ENCODE data around the gene SIL1.
"Not testable (repeated sequence)": the region's sequence is repeated elsewhere in the genome, so short reads cannot be mapped to it uniquely, and the experiment has no call there.

Gene SIL1

DNA sequence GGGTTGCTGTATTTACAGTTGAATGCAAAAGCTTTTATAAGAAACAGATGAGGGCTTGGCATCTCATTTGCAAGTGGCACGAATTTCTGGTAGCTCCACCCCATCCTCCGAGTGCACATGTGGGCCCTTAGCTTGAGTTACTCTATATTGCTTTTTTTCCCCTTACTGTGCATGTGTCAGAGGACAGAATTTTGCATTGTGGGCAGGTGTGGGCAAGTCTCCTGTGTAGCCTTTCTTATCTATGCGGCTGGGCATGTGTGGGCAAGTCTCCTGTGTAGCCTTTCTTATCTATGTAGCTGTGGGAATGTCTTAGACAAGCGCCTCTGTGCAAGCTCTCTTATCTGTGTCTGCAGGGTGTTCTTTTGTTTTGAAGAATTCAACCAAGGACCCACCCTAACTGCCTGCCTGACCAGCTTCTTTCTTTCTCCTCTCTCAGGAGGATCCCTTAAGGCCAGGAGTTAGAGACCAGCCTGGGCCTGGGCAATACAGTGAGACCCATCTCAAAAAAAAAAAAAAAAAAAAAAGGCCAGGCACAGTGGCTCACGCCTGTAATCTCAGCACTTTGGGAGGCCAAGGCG is 34.1 kb upstream of the SIL1 start:
- H3K4me3 ChIP-seq (replicated peaks in 1 of 2; ENCODE audit: low read depth in 2 of 2, low read length in 2 of 2), result no peak overlapping the region
- TF ChIP-seq, protein P1, sequence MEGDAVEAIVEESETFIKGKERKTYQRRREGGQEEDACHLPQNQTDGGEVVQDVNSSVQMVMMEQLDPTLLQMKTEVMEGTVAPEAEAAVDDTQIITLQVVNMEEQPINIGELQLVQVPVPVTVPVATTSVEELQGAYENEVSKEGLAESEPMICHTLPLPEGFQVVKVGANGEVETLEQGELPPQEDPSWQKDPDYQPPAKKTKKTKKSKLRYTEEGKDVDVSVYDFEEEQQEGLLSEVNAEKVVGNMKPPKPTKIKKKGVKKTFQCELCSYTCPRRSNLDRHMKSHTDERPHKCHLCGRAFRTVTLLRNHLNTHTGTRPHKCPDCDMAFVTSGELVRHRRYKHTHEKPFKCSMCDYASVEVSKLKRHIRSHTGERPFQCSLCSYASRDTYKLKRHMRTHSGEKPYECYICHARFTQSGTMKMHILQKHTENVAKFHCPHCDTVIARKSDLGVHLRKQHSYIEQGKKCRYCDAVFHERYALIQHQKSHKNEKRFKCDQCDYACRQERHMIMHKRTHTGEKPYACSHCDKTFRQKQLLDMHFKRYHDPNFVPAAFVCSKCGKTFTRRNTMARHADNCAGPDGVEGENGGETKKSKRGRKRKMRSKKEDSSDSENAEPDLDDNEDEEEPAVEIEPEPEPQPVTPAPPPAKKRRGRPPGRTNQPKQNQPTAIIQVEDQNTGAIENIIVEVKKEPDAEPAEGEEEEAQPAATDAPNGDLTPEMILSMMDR (IDR thresholded peaks at IDR 0.05; ENCODE audit: low read depth, low read length), result no peak
- no peak for DNase-seq (ENCODE audit: low read depth in 2 of 2)

DNA sequence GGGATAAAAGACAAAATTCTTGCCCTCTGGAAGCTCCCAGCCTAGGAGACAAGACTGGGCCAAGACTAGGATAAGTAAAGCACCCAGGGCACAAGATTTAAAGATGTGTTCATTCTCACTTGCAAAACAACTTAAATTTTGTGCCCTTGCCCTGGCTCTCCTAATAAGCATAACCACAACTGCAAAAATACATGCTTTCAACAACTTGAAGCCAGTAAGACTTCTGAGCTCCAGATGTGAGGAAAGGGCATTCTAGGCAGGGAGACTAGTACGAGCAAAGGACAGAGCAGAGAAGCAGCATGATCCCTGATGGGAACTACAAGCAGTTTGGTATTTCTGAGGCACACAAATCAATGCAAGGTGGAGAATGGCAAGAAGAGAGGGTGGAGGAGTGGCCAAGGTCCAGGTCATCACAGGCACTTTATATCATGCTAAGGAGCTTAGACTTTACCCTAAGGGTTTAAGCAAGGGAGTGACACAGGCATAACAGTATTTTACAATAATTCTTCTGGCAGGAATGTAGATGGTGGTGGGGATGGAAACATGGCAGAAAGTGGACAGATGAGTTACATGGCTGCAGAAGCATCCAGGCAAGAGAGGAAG is 30.1 kb upstream of the SIL1 start:
- no peak for DNase-seq (ENCODE audit: low read depth in 2 of 2)

DNA sequence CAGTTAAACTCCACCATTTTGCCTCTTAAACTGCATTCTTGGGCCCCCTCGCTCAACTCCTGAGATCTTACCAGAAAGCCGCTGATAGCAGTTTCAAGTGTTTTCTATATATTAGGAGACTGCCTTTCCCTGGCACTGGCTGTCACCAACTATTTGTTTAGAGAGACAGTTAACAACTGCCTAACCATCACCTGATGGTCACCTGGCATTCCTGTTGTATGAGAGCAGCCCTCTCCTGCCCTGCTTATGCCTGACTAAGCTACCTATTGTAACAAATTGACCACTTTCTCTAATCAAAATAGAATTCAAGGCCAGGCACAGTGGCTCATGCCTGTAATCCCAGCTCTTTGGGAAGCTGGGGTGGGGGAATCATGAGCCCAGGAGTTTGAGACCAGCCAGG is 28.0 kb upstream of the SIL1 start:
- H3K4me3 ChIP-seq (replicated peaks in 1 of 2; ENCODE audit: low read depth in 2 of 2, low read length in 2 of 2), result no peak overlapping the region
- TF ChIP-seq, protein P1 (IDR thresholded peaks at IDR 0.05; ENCODE audit: low read depth, low read length), result no peak
- DNase-seq (ENCODE audit: low read depth in 2 of 2), result no peak

More for the DNA sequence above, 30.1 kb upstream of the SIL1 start:
- TF ChIP-seq, protein P1 (IDR thresholded peaks at IDR 0.05; ENCODE audit: low read depth, low read length), result no peak
- H3K4me3 ChIP-seq (replicated peaks in 1 of 2; ENCODE audit: low read depth in 2 of 2, low read length in 2 of 2), result no peak overlapping the region

DNA sequence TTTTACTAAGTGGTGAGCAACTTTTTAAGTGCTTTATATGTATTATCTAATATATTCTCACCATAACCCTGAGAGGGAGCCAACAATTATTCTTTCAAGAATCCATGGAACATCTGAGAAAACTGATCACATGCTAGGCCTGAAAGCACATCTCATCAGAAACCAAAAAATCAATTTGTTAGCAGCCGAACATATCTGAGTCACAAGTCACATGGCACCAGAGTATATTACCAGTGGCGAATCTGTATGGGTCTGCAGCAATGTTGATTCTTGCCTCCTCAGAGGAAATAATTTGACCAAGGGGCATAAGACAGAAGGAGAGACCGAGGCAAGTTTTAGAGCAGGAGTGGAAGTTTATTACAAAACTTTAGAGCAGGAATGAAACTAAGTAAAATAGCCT is 25.3 kb upstream of the SIL1 start:
- TF ChIP-seq, protein P1 (IDR thresholded peaks at IDR 0.05; ENCODE audit: low read depth, low read length), result no peak
- DNase-seq (ENCODE audit: low read depth in 2 of 2), result no peak
- no peak overlapping the region for H3K4me3 ChIP-seq (replicated peaks in 1 of 2; ENCODE audit: low read depth in 2 of 2, low read length in 2 of 2)

DNA sequence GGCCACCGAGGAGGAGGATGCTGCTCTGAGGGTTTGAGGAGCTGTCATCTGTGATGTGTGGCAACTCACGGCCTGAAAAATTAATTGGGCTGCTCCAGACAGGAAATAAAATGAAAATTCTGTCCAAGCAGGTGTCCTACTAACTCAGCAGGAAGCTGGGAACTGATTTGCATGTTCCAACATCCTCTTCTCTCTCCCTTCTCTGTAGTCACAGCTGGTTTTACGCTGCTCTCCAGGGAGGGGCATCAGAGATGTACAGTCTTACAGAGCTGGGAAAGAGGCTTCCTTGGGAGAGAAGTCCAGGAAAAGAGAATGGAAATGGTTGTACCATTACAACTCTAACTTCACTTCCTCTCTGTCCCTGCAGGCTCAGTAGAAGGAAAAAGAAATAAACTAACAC is 24.2 kb upstream of the SIL1 start:
- DNase-seq (ENCODE audit: low read depth in 2 of 2), result no peak
- H3K4me3 ChIP-seq (replicated peaks in 1 of 2; ENCODE audit: low read depth in 2 of 2, low read length in 2 of 2), result no peak overlapping the region
- TF ChIP-seq, protein P1 (IDR thresholded peaks at IDR 0.05; ENCODE audit: low read depth, low read length), result no peak

DNA sequence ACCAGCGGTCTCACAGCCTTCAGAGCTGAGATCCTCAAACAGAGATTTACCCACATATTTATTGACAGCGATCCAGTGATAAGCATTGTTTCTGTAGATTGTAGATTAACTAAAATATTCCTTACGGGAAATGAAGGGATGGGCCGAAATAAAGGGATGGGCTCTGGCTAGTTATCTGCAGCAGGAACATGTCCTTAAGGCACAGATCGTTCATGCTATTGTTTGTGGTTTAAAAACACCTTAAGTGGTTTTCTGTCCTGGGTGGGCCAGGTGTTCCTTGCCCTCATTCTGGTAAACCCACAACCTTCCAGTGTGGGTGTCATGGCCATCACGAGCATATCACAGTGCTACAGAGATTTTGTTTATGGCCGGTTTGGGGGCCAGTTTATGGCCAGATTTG is 19.9 kb upstream of the SIL1 start:
- H3K4me3 ChIP-seq (replicated peaks in 1 of 2; ENCODE audit: low read depth in 2 of 2, low read length in 2 of 2), result not testable (repeated sequence)

DNA sequence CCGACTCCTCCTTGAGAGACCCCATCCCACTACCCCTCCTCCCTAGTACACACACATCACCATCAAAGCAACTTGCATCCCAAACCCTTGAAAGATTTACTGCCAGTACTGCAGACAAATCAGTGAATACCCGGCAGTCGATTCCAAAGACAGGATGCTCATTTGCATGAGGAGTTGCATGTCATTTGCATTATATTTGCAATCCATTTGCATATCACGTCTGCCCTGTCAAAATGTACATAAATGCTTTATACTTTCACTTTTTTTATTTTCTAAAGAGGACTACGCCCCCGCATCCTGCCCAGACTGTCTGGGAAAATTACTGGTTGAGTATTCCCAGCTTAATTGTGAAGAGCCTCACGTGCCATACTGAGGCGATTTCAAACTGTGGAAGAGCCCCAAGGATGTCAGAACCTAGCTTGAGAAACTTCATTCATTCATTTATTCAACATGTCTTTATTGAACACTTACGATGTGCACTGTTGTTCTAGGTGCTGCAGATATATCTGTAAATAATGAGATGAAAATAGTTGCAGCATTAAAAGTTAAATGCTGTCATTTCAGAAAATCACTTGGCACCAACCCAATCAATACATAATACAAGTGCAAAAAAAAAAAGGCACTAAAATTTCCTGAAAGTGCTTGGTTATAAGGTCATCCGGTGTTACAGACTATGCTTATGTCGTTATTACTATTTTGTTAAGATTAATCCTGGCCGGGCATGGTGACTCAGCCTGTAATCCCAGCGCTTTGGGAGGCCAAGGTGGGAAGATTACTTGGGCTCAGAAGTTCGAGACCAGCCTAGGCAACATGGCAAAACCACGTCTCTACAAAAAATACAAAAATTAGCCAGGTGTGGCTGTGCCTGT is 17.2 kb upstream of the SIL1 start:
- DNase-seq (ENCODE audit: low read depth in 2 of 2), result peak; percentile 36 to 43
- no peak overlapping the region for H3K4me3 ChIP-seq (replicated peaks in 1 of 2; ENCODE audit: low read depth in 2 of 2, low read length in 2 of 2)
- TF ChIP-seq, protein P1 (IDR thresholded peaks at IDR 0.05; ENCODE audit: low read depth, low read length), result no peak

More for the DNA sequence above, 19.9 kb upstream of the SIL1 start:
- not testable (repeated sequence) for DNase-seq (ENCODE audit: low read depth in 2 of 2)
